Upper lobe of left lung (tissue), 4 donors: ENCODE measurements around the gene PNCK.
A peak's percentile ranks its signal among the peaks of the same experiment; 100 is the strongest.

Experiments used
- POLR2AphosphoS5 ChIP-seq, 2 donors: sonication (generic); formaldehyde crosslinking; IDR thresholded peaks; one replicate each; pipeline ENCODE4 v1.5.1; 2017; ENCODE audit warnings: antibody characterized with exemption in 2 of 2
- TF ChIP-seq, protein P1 (sequence below), 6 experiments: fragments of 450-650 bp in 4 of 6; fragments of 200-600 bp in 2 of 6; sonication (generic) in 2 of 6; IDR thresholded peaks; one replicate each; pipeline ENCODE4 v1.5.1; 2016 to 2019; ENCODE audit warnings: antibody characterized with exemption in 6 of 6

DNA sequence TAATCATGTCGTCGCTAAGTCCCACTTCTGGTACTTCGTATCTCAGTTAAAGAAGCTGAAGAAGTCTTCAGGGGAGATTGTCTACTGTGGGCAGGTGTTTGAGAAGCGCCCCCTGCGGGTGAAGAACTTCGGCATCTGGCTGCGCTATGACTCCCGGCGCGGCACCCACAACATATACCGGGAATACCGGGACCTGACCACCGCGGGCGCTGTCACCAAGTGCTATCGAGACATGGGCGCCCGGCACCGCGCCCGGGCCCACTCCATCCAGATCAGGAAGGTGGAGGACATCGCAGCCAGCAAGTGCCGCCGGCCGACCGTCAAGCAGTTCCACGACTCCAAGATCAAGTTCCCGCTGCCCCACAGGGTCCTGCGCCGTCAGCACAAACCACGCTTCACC, 11.3 kb downstream of the PNCK start:
- TF ChIP-seq, protein P1, sequence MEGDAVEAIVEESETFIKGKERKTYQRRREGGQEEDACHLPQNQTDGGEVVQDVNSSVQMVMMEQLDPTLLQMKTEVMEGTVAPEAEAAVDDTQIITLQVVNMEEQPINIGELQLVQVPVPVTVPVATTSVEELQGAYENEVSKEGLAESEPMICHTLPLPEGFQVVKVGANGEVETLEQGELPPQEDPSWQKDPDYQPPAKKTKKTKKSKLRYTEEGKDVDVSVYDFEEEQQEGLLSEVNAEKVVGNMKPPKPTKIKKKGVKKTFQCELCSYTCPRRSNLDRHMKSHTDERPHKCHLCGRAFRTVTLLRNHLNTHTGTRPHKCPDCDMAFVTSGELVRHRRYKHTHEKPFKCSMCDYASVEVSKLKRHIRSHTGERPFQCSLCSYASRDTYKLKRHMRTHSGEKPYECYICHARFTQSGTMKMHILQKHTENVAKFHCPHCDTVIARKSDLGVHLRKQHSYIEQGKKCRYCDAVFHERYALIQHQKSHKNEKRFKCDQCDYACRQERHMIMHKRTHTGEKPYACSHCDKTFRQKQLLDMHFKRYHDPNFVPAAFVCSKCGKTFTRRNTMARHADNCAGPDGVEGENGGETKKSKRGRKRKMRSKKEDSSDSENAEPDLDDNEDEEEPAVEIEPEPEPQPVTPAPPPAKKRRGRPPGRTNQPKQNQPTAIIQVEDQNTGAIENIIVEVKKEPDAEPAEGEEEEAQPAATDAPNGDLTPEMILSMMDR (IDR thresholded peaks at IDR 0.05), result peak in 4 of 6 experiments; percentile 9 to 35 (median 27)
- TF ChIP-seq POLR2AphosphoS5 (IDR thresholded peaks at IDR 0.05), result no peak
